Measurements from ENCODE around the gene AKR1B15. TPM values are rescaled to one million over a fixed set of nuclear protein-coding genes. Genes with fewer than 3 reads are reported as not detected.

The AKR1B15 gene
- total RNA-seq, 1 experiment from 2014 or later: not detected

- intact Hi-C loops (cut with micrococcal nuclease; ENCODE audit: unreplicated experiment): no loop called here
- CTCF ChIA-PET: no interaction called here
- POLR2A ChIA-PET (ENCODE audit: low non-redundant PET): no interaction called here
These were observed 16.5 kb upstream of the AKR1B15 start for GRCh38 chr7:134532180-134532953.

GRCh38 chr7:134532954-134533218, 16.0 kb upstream of the AKR1B15 start:
- no peak overlapping the region for H3K27ac ChIP-seq (ENCODE audit: low read depth, low read length, poor library complexity, severe bottlenecking)
- no peak for DNase-seq (ENCODE audit: low spot score)
- BruUV-seq (replicated peaks): no TSS peak
- H3K4me3 ChIP-seq (ENCODE audit: low read depth, low read length, poor library complexity, severe bottlenecking): no peak overlapping the region
- intact Hi-C loops (cut with micrococcal nuclease; ENCODE audit: unreplicated experiment): no loop called here
- POLR2A ChIA-PET (ENCODE audit: low non-redundant PET): no interaction called here
- no peaks in the 10 kb centered on the region for H3K4me1 ChIP-seq (ENCODE audit: insufficient read depth, low read length, poor library complexity, severe bottlenecking)
- no peaks in the 10 kb centered on the region for H3K36me3 ChIP-seq (ENCODE audit: insufficient read depth, low read length, poor library complexity, severe bottlenecking)
- TF ChIP-seq, protein P1, sequence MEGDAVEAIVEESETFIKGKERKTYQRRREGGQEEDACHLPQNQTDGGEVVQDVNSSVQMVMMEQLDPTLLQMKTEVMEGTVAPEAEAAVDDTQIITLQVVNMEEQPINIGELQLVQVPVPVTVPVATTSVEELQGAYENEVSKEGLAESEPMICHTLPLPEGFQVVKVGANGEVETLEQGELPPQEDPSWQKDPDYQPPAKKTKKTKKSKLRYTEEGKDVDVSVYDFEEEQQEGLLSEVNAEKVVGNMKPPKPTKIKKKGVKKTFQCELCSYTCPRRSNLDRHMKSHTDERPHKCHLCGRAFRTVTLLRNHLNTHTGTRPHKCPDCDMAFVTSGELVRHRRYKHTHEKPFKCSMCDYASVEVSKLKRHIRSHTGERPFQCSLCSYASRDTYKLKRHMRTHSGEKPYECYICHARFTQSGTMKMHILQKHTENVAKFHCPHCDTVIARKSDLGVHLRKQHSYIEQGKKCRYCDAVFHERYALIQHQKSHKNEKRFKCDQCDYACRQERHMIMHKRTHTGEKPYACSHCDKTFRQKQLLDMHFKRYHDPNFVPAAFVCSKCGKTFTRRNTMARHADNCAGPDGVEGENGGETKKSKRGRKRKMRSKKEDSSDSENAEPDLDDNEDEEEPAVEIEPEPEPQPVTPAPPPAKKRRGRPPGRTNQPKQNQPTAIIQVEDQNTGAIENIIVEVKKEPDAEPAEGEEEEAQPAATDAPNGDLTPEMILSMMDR (conservative IDR thresholded peaks at IDR 0.05; ENCODE audit: low read depth, low read length): no peak
- TF ChIP-seq EZH2 (IDR thresholded peaks at IDR 0.05; ENCODE audit: borderline replicate concordance, low read depth, low read length, poor library complexity, severe bottlenecking): no peak
- no peaks in the 10 kb centered on the region for H3K27me3 ChIP-seq (replicated peaks; ENCODE audit: insufficient read depth, low read depth, low read length, poor library complexity)
- H3K9me3 ChIP-seq (ENCODE audit: low read depth, low read length, poor library complexity, severe bottlenecking): no peaks in the 10 kb centered on the region
- CTCF ChIA-PET: no interaction called here

More at GRCh38 chr7:134532180-134532953, 16.5 kb upstream of the AKR1B15 start:
- no peaks in the 10 kb centered on the region for H3K9me3 ChIP-seq (ENCODE audit: low read depth, low read length, poor library complexity, severe bottlenecking)
- H3K4me1 ChIP-seq (ENCODE audit: insufficient read depth, low read length, poor library complexity, severe bottlenecking): no peaks in the 10 kb centered on the region
- H3K27me3 ChIP-seq (replicated peaks; ENCODE audit: insufficient read depth, low read depth, low read length, poor library complexity): no peaks in the 10 kb centered on the region
- no peak for DNase-seq (ENCODE audit: low spot score)
- H3K36me3 ChIP-seq (ENCODE audit: insufficient read depth, low read length, poor library complexity, severe bottlenecking): no peaks in the 10 kb centered on the region
- TF ChIP-seq EZH2 (IDR thresholded peaks at IDR 0.05; ENCODE audit: borderline replicate concordance, low read depth, low read length, poor library complexity, severe bottlenecking): no peak
- TF ChIP-seq, protein P1 (conservative IDR thresholded peaks at IDR 0.05; ENCODE audit: low read depth, low read length): no peak
- no TSS peak for BruUV-seq (replicated peaks)
- H3K27ac ChIP-seq (ENCODE audit: low read depth, low read length, poor library complexity, severe bottlenecking): no peak overlapping the region
- H3K4me3 ChIP-seq (ENCODE audit: low read depth, low read length, poor library complexity, severe bottlenecking): no peak overlapping the region

GRCh38 chr7:134533288-134533771, 15.6 kb upstream of the AKR1B15 start:
- BruUV-seq (replicated peaks): no TSS peak
- ChIA-PET CTCF (no interaction called here), POLR2A (ENCODE audit: low non-redundant PET) (no interaction called here)
- Histone ChIP-seq H3K9me3 (ENCODE audit: low read depth, low read length, poor library complexity, severe bottlenecking) (no peaks in the 10 kb centered on the region), H3K4me3 (ENCODE audit: low read depth, low read length, poor library complexity, severe bottlenecking) (no peak overlapping the region), H3K27me3 (replicated peaks; ENCODE audit: insufficient read depth, low read depth, low read length, poor library complexity) (no peaks in the 10 kb centered on the region), H3K4me1 (ENCODE audit: insufficient read depth, low read length, poor library complexity, severe bottlenecking) (no peaks in the 10 kb centered on the region), H3K36me3 (ENCODE audit: insufficient read depth, low read length, poor library complexity, severe bottlenecking) (no peaks in the 10 kb centered on the region), H3K27ac (ENCODE audit: low read depth, low read length, poor library complexity, severe bottlenecking) (no peak overlapping the region)
- TF ChIP-seq EZH2 (IDR thresholded peaks at IDR 0.05; ENCODE audit: borderline replicate concordance, low read depth, low read length, poor library complexity, severe bottlenecking): no peak
- TF ChIP-seq, protein P1 (conservative IDR thresholded peaks at IDR 0.05; ENCODE audit: low read depth, low read length): no peak
- DNase-seq (ENCODE audit: low spot score): no peak
- intact Hi-C loops (cut with micrococcal nuclease; ENCODE audit: unreplicated experiment): no loop called here

All from A673 (cell line).